Measurements from ENCODE around the gene CNTRL.
"Not testable (repeated sequence)": the region's sequence is repeated elsewhere in the genome, so short reads cannot be mapped to it uniquely, and the experiment has no call there.

The CNTRL gene

GRCh38 chr9:121178676-121179372 lies 104.1 kb downstream of the CNTRL start:
- no peak overlapping the region for H3K4me3 ChIP-seq
- TF ChIP-seq CTCF (IDR thresholded peaks at IDR 0.05): no peak
- DNase-seq (ENCODE audit: low spot score): no peak
- H3K27ac ChIP-seq: no peak overlapping the region

GRCh38 chr9:121179373-121179721 lies 104.6 kb downstream of the CNTRL start:
- H3K27ac ChIP-seq; H3K4me3 ChIP-seq; DNase-seq (ENCODE audit: low spot score): not testable (repeated sequence)

GRCh38 chr9:121179930-121180681 lies 105.4 kb downstream of the CNTRL start:
- TF ChIP-seq CTCF (IDR thresholded peaks at IDR 0.05): no peak
- Histone ChIP-seq H3K4me3 (no peak overlapping the region), H3K27ac (no peak overlapping the region)
- no peak for DNase-seq (ENCODE audit: low spot score)

- Histone ChIP-seq H3K27ac (no peak overlapping the region), H3K4me3 (no peak overlapping the region)
- no peak for DNase-seq (ENCODE audit: low spot score)
- no peak for TF ChIP-seq CTCF (IDR thresholded peaks at IDR 0.05)
Observed at GRCh38 chr9:121182101-121182836, 107.5 kb downstream of the CNTRL start.

GRCh38 chr9:121182989-121183388 lies 108.2 kb downstream of the CNTRL start:
- TF ChIP-seq CTCF (IDR thresholded peaks at IDR 0.05): no peak
- H3K27ac ChIP-seq: no peak overlapping the region
- no peak for DNase-seq (ENCODE audit: low spot score)

GRCh38 chr9:121183666-121184423 lies 109.1 kb downstream of the CNTRL start:
- Histone ChIP-seq H3K27ac (no peak overlapping the region), H3K4me3 (no peak overlapping the region)
- no peak for TF ChIP-seq CTCF (IDR thresholded peaks at IDR 0.05)
- DNase-seq (ENCODE audit: low spot score): no peak

More at GRCh38 chr9:121182989-121183388, 108.2 kb downstream of the CNTRL start:
- no peak overlapping the region for H3K4me3 ChIP-seq

- DNase-seq (ENCODE audit: low spot score): no peak
- TF ChIP-seq CTCF (IDR thresholded peaks at IDR 0.05): no peak
- no peak overlapping the region for H3K27ac ChIP-seq
Observed at GRCh38 chr9:121184463-121184862, 109.7 kb downstream of the CNTRL start.

More at GRCh38 chr9:121184463-121184862, 109.7 kb downstream of the CNTRL start:
- H3K4me3 ChIP-seq: no peak overlapping the region
